HEK293 (cell line): Measurements from ENCODE around the gene CLIC4.

Experiments used
- ZBTB7A ChIP-seq: fragments of 450-650 bp; formaldehyde crosslinking; IDR thresholded peaks from 2 replicates; pipeline ENCODE4 v1.5.1; 2016; ENCODE audit warnings: low read depth, missing biosample characterization, missing genetic modification characterization
- ZNF274 ChIP-seq, 2 experiments: fragments of 200-500 bp in 1 of 2; fragments of 450-650 bp in 1 of 2; sonication (Bioruptor generic) in 1 of 2; formaldehyde crosslinking in 1 of 2; IDR thresholded peaks; 2 replicates each; pipeline versions ENCODE4 v1.5.1 to v1.6.1; 2014 to 2016; ENCODE audit warnings: borderline replicate concordance in 1 of 2, inconsistent platforms in 1 of 2, low read length in 1 of 2, missing biosample characterization in 1 of 2, missing genetic modification characterization in 1 of 2
- ZNF280C ChIP-seq: fragments of 450-650 bp; formaldehyde crosslinking; IDR thresholded peaks from 2 replicates; pipeline ENCODE4 v1.5.1; 2016; ENCODE audit warnings: missing biosample characterization, missing genetic modification characterization
- TF ChIP-seq, protein P1 (sequence below): fragments of 450-650 bp; formaldehyde crosslinking; IDR thresholded peaks from 2 replicates; pipeline ENCODE4 v1.5.1; 2016; ENCODE audit warnings: missing biosample characterization, missing genetic modification characterization

- TF ChIP-seq ZNF280C (tag by site-specific recombination) (no peak), ZBTB7A (tag by site-specific recombination) (no peak), ZNF274 (IDR thresholded peaks at IDR 0.05; ENCODE audit: low read length) (no peak), ZNF274 (tag by site-specific recombination; IDR thresholded peaks at IDR 0.05; ENCODE audit: borderline replicate concordance) (no peak)
- TF ChIP-seq, protein P1, sequence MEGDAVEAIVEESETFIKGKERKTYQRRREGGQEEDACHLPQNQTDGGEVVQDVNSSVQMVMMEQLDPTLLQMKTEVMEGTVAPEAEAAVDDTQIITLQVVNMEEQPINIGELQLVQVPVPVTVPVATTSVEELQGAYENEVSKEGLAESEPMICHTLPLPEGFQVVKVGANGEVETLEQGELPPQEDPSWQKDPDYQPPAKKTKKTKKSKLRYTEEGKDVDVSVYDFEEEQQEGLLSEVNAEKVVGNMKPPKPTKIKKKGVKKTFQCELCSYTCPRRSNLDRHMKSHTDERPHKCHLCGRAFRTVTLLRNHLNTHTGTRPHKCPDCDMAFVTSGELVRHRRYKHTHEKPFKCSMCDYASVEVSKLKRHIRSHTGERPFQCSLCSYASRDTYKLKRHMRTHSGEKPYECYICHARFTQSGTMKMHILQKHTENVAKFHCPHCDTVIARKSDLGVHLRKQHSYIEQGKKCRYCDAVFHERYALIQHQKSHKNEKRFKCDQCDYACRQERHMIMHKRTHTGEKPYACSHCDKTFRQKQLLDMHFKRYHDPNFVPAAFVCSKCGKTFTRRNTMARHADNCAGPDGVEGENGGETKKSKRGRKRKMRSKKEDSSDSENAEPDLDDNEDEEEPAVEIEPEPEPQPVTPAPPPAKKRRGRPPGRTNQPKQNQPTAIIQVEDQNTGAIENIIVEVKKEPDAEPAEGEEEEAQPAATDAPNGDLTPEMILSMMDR (tag by site-specific recombination) = no peak
Observed at GRCh38 chr1:24699628-24700027, 45.6 kb upstream of the CLIC4 start.
